Measurements from ENCODE around the gene DROSHA.

DROSHA gene

GRCh38 chr5:31465291-31465690 is 66.6 kb downstream of the DROSHA start:
- DNase-seq (ENCODE audit: low read depth, low spot score) = no peak

GRCh38 chr5:31464081-31464480 is 67.8 kb downstream of the DROSHA start:
- DNase-seq (ENCODE audit: low read depth, low spot score) = no peak

- no peak for DNase-seq (ENCODE audit: low read depth, low spot score)
Observed at GRCh38 chr5:31463351-31463750, 68.5 kb downstream of the DROSHA start.

GRCh38 chr5:31459594-31459993 is 72.3 kb downstream of the DROSHA start:
- DNase-seq (ENCODE audit: low read depth, low spot score) = no peak

- DNase-seq (ENCODE audit: low read depth, low spot score) = no peak
Observed at GRCh38 chr5:31455172-31455571, 76.7 kb downstream of the DROSHA start.

GRCh38 chr5:31453522-31453921 is 78.4 kb downstream of the DROSHA start:
- DNase-seq (ENCODE audit: low read depth, low spot score) = peak; percentile 15

GRCh38 chr5:31452314-31452713 is 79.6 kb downstream of the DROSHA start:
- DNase-seq (ENCODE audit: low read depth, low spot score) = no peak

GRCh38 chr5:31449962-31450361 is 81.9 kb downstream of the DROSHA start:
- no peak for DNase-seq (ENCODE audit: low read depth, low spot score)

GRCh38 chr5:31449174-31449573 is 82.7 kb downstream of the DROSHA start:
- no peak for DNase-seq (ENCODE audit: low read depth, low spot score)

- DNase-seq (ENCODE audit: low read depth, low spot score) = no peak
Observed at GRCh38 chr5:31445041-31445600, 86.8 kb downstream of the DROSHA start.

GRCh38 chr5:31443572-31443971 is 88.3 kb downstream of the DROSHA start:
- DNase-seq (ENCODE audit: low read depth, low spot score) = no peak

GRCh38 chr5:31442058-31442745 is 89.7 kb downstream of the DROSHA start:
- DNase-seq (ENCODE audit: low read depth, low spot score) = no peak

- DNase-seq (ENCODE audit: low read depth, low spot score) = no peak
Observed at GRCh38 chr5:31436851-31437250, 95.0 kb downstream of the DROSHA start.

- DNase-seq (ENCODE audit: low read depth, low spot score) = no peak
Observed at GRCh38 chr5:31435730-31436129, 96.2 kb downstream of the DROSHA start.

GRCh38 chr5:31434898-31435297 is 97.0 kb downstream of the DROSHA start:
- DNase-seq (ENCODE audit: low read depth, low spot score) = no peak

- no peak for DNase-seq (ENCODE audit: low read depth, low spot score)
Observed at GRCh38 chr5:31433229-31433628, 98.7 kb downstream of the DROSHA start.

GRCh38 chr5:31427724-31428309 is 104.1 kb downstream of the DROSHA start:
- DNase-seq (ENCODE audit: low read depth, low spot score) = no peak

GRCh38 chr5:31427013-31427723 is 104.7 kb downstream of the DROSHA start:
- peak; percentile 8 for DNase-seq (ENCODE audit: low read depth, low spot score)

- no peak for DNase-seq (ENCODE audit: low read depth, low spot score)
Observed at GRCh38 chr5:31421806-31422586, 109.9 kb downstream of the DROSHA start.

GRCh38 chr5:31417512-31417911 is 114.4 kb downstream of the DROSHA start:
- no peak for DNase-seq (ENCODE audit: low read depth, low spot score)

- DNase-seq (ENCODE audit: low read depth, low spot score) = no peak
Observed at GRCh38 chr5:31416547-31416946, 115.3 kb downstream of the DROSHA start.

GRCh38 chr5:31415960-31416359 is 115.9 kb downstream of the DROSHA start:
- DNase-seq (ENCODE audit: low read depth, low spot score) = no peak
